GM12878 (cell line): Measurements from ENCODE around the gene DBNDD2. TPM values are rescaled to one million over a fixed set of nuclear protein-coding genes. Genes with fewer than 3 reads are reported as not detected.
A peak's percentile ranks its signal among the peaks of the same experiment; 100 is the strongest.

ENCODE experiments used
- ATAC-seq: fragments of 200-7000 bp; cut with Tn5 transposase; 3 replicates; pipeline ENCODE4 v1.9.1; 2020; ENCODE audit warnings: mild to moderate bottlenecking, moderate library complexity
- BruUV-seq: library from RNA; stranded (reverse); fragments of 400-500 nt; replicated peaks from 2 replicates; lab custom pipeline; 2021; lab: Mats Ljungman, UMichigan
- CTCF ChIA-PET: fragments of 300-600 bp; sonication (Branson Sonifier 250); formaldehyde crosslinking; extraction: SDS; loops from one replicate; lab custom pipeline; 2021; ENCODE audit warnings: inconsistent platforms; lab: Yijun Ruan, JAX
- POLR2A ChIA-PET: fragments of 350-600 bp; formaldehyde crosslinking; extraction: SDS; loops from one replicate; lab custom pipeline; 2021; ENCODE audit warnings: inconsistent platforms; lab: Charles Lee
- RAD21 ChIA-PET: fragments of 300-600 bp; sonication (Branson Sonifier 250); formaldehyde crosslinking; loops from one replicate; lab custom pipeline; 2023; ENCODE audit warnings: antibody characterized with exemption; ENCODE audit not compliant: unreplicated experiment; lab: Charles Lee
- SMC1A ChIA-PET: fragments of 300-600 bp; sonication (Branson Sonifier 250); formaldehyde crosslinking; loops from one replicate; lab custom pipeline; 2023; ENCODE audit not compliant: unreplicated experiment, uncharacterized antibody; lab: Charles Lee
- DNase-seq: peaks from one replicate; pipeline ENCODE4 v3.0.0-alpha.2; 2011; ENCODE audit warnings: low read depth, low spot score
- FAIRE-seq: peaks from 3 replicates; lab custom pipeline; 2011; peaks lifted over from hg19 to GRCh38; lab: Jason Lieb, UNC
- H2AFZ ChIP-seq: 2 replicates; pipeline ENCODE4 v1.6.0; 2011; ENCODE audit warnings: low read depth, low read length, control low read depth; ENCODE audit not compliant: control insufficient read depth
- H3K27ac ChIP-seq: 2 replicates; pipeline ENCODE4 v1.5.1; 2011; ENCODE audit warnings: control low read depth; ENCODE audit not compliant: control insufficient read depth, insufficient read depth
- H3K27me3 ChIP-seq, 2 experiments: replicated peaks in 1 of 2; 2 replicates each; pipeline versions ENCODE4 v1.6.0 to v1.6.1; 2011; ENCODE audit warnings: low read length in 1 of 2; ENCODE audit not compliant: control insufficient read depth in 2 of 2, insufficient read depth in 2 of 2
- H3K36me3 ChIP-seq, 2 experiments: 2 replicates each; pipeline ENCODE4 v1.5.1; 2011; ENCODE audit warnings: low read length in 1 of 2; ENCODE audit not compliant: control insufficient read depth in 2 of 2, insufficient read depth in 2 of 2
- H3K4me1 ChIP-seq: 2 replicates; pipeline ENCODE4 v1.6.1; 2011; ENCODE audit warnings: mild to moderate bottlenecking, low read length, moderate library complexity, mixed read lengths; ENCODE audit not compliant: control insufficient read depth, insufficient read depth
- H3K4me2 ChIP-seq: 2 replicates; pipeline ENCODE4 v1.6.0; 2011; ENCODE audit warnings: control low read depth; ENCODE audit not compliant: control insufficient read depth, insufficient read depth
- H3K4me3 ChIP-seq: fragments of 200-600 bp; sonication (generic); 2 replicates; pipeline ENCODE4 v1.5.1; 2016
- H3K79me2 ChIP-seq: 2 replicates; pipeline ENCODE4 v1.6.0; 2011; ENCODE audit warnings: low read length; ENCODE audit not compliant: control insufficient read depth, insufficient read depth
- H3K9ac ChIP-seq: 2 replicates; pipeline ENCODE4 v1.8.0; 2011; ENCODE audit warnings: low read length, control low read depth, mixed read lengths; ENCODE audit not compliant: control insufficient read depth, insufficient read depth
- H3K9me3 ChIP-seq: replicated peaks from 3 replicates; pipeline ENCODE4 v1.5.1; 2011; ENCODE audit warnings: mild to moderate bottlenecking, low read length; ENCODE audit not compliant: control insufficient read depth, insufficient read depth
- H4K20me1 ChIP-seq: 2 replicates; pipeline ENCODE4 v1.6.0; 2011; ENCODE audit not compliant: control insufficient read depth, insufficient read depth
- BHLHE40 ChIP-seq, 2 experiments: fragments of 450-650 bp in 1 of 2; IDR thresholded peaks; 2 replicates each; pipeline ENCODE4 v1.6.1; 2011 to 2017; ENCODE audit warnings: low read depth in 2 of 2, borderline replicate concordance in 1 of 2, improper control_type of control experiment in 1 of 2, low read length in 1 of 2, mild to moderate bottlenecking in 1 of 2
- CBFB ChIP-seq: IDR thresholded peaks from 2 replicates; pipeline ENCODE4 v1.6.1; 2016; ENCODE audit warnings: antibody characterized with exemption, low read depth
- CREM ChIP-seq: IDR thresholded peaks from 2 replicates; pipeline ENCODE4 v1.6.1; 2014; ENCODE audit warnings: antibody characterized with exemption, low read depth
- EP300 ChIP-seq, 2 experiments: fragments of 150-350 bp in 1 of 2; IDR thresholded peaks; 2 replicates each; pipeline ENCODE4 v1.6.1; 2011 to 2012; ENCODE audit warnings: low read depth in 2 of 2, low read length in 2 of 2, borderline replicate concordance in 1 of 2, improper control_type of control experiment in 1 of 2, inconsistent platforms in 1 of 2; ENCODE audit not compliant: control insufficient read depth in 1 of 2
- ETV6 ChIP-seq, 2 experiments: fragments of 450-650 bp in 1 of 2; IDR thresholded peaks in 1 of 2; conservative IDR thresholded peaks in 1 of 2; 2 replicates each; pipeline ENCODE4 v1.6.1; 2014; ENCODE audit warnings: antibody characterized with exemption in 1 of 2, borderline replicate concordance in 1 of 2, low read depth in 1 of 2, mild to moderate bottlenecking in 1 of 2, moderate library complexity in 1 of 2
- FOXK2 ChIP-seq: fragments of 450-650 bp; IDR thresholded peaks from 2 replicates; pipeline ENCODE4 v1.6.1; 2017; ENCODE audit warnings: mild to moderate bottlenecking, moderate library complexity
- HCFC1 ChIP-seq: fragments of 150-350 bp; IDR thresholded peaks from 2 replicates; pipeline ENCODE4 v1.6.1; 2014; ENCODE audit warnings: low read length
- JUNB ChIP-seq: IDR thresholded peaks from 2 replicates; pipeline ENCODE4 v1.6.1; 2016; ENCODE audit warnings: antibody characterized with exemption, mild to moderate bottlenecking
- KAT2A ChIP-seq: conservative IDR thresholded peaks from 2 replicates; pipeline ENCODE4 v1.6.1; 2011; ENCODE audit warnings: low read depth, low read length; ENCODE audit not compliant: control insufficient read depth
- NFYA ChIP-seq: IDR thresholded peaks from 2 replicates; pipeline ENCODE4 v1.6.1; 2011; ENCODE audit warnings: low read depth, mild to moderate bottlenecking, low read length, improper control_type of control experiment, borderline replicate concordance
- NFYB ChIP-seq: IDR thresholded peaks from 2 replicates; pipeline ENCODE4 v1.6.1; 2011; ENCODE audit warnings: low read depth, mild to moderate bottlenecking, low read length, improper control_type of control experiment, moderate library complexity; ENCODE audit not compliant: insufficient read depth
- NRF1 ChIP-seq: conservative IDR thresholded peaks from 2 replicates; pipeline ENCODE4 v1.6.1; 2011; ENCODE audit warnings: mild to moderate bottlenecking, low read depth, low read length, improper control_type of control experiment
- PAX5 ChIP-seq: IDR thresholded peaks from 2 replicates; pipeline ENCODE4 v1.6.1; 2011; ENCODE audit warnings: low read depth, low read length, borderline replicate concordance
- RAD21 ChIP-seq: IDR thresholded peaks from 2 replicates; pipeline ENCODE4 v1.6.1; 2011; ENCODE audit warnings: mild to moderate bottlenecking, low read depth, low read length, moderate library complexity; ENCODE audit not compliant: insufficient read depth
- RFX5 ChIP-seq: IDR thresholded peaks from 2 replicates; pipeline ENCODE4 v1.6.1; 2011; ENCODE audit warnings: low read depth, low read length, improper control_type of control experiment
- SKIL ChIP-seq: fragments of 450-650 bp; IDR thresholded peaks from 2 replicates; pipeline ENCODE4 v1.6.1; 2017; ENCODE audit warnings: mild to moderate bottlenecking, low read depth, inconsistent platforms; ENCODE audit not compliant: poor library complexity, severe bottlenecking
- SMAD1 ChIP-seq: fragments of 450-650 bp; IDR thresholded peaks from 2 replicates; pipeline ENCODE4 v1.6.1; 2018; ENCODE audit warnings: mild to moderate bottlenecking, low read depth; ENCODE audit not compliant: partially characterized antibody
- SPI1 ChIP-seq: IDR thresholded peaks from 2 replicates; pipeline ENCODE4 v1.6.1; 2011; ENCODE audit warnings: low read depth, mild to moderate bottlenecking, low read length, moderate library complexity, borderline replicate concordance; ENCODE audit not compliant: insufficient read depth
- TCF12 ChIP-seq: IDR thresholded peaks from 2 replicates; pipeline ENCODE4 v1.6.1; 2011; ENCODE audit warnings: low read depth, mild to moderate bottlenecking, low read length
- WGBS: methylation state at CpG from one replicate; pipeline ENCODE4 v1.1.6; 2016; ENCODE audit warnings: low lambda C conversion rate; ENCODE audit not compliant: insufficient replicate concordance, insufficient coverage; ENCODE audit errors: missing lambda C conversion rate; 5-methylcytosine and 5-hydroxymethylcytosine counted together
- in situ Hi-C: fragments of 300-500 bp; cut with MboI; formaldehyde crosslinking; loops from 9 replicates; pipeline ENCODE4 v1.14.3; 2018; ENCODE audit warnings: mixed read lengths
- intact Hi-C: fragments of 100-400 bp; cut with micrococcal nuclease; formaldehyde crosslinking; loops from one replicate; pipeline ENCODE4 v1.14.2; 2022; ENCODE audit not compliant: unreplicated experiment
- polyA plus RNA-seq, 11 experiments: library from polyadenylated mRNA; depleted of rRNA in 4 of 11; unstranded in 6 of 11; stranded (reverse) in 5 of 11; fragments of >200 nt; fragmentation: Nextera tagmentation in 4 of 11; fragmentation: Illumina TruSeq in 1 of 11; extraction: Ambion mirVana in 4 of 11; extraction: Trizol in 1 of 11; gene quantifications; 1 replicate in 1 of 11; 2 replicates in 10 of 11; pipeline versions ENCODE4 v1.2.1 to v1.2.3, GENCODE V29; 2011 to 2016; ENCODE audit warnings: inconsistent platforms in 2 of 11, missing spikeins in 2 of 11, low read depth in 1 of 11
- total RNA-seq, 4 experiments: library from RNA; depleted of rRNA in 3 of 4; stranded (reverse); fragments of >200 nt in 3 of 4; fragmentation: Illumina TruSeq in 1 of 4; extraction: Trizol in 1 of 4; gene quantifications; 2 replicates each; pipeline versions ENCODE4 v1.2.1 to v1.2.3, GENCODE V29; 2013 to 2021

Gene DBNDD2
- total and polyA plus RNA-seq, 10 of the 15 experiments (the other 5 are each of a cell fraction or from before 2014, with no cell fraction given): 0.17 to 5.7 (median 0.49) TPM; not detected in 1

GRCh38 chr20:45413479-45413878, 5.4 kb downstream of the DBNDD2 start (continued):
- TF ChIP-seq RAD21: no peak
- TF ChIP-seq SPI1: no peak
- TF ChIP-seq JUNB: no peak
- TF ChIP-seq SKIL: no peak

- intact Hi-C loops (loop anchor here (2.0 kb wide), 2 partner anchors 17 to 47 kb away; no protein-coding TSS in a partner anchor), in situ Hi-C loops (loop anchor here (5.0 kb wide), 1 partner anchor 49 kb away; no protein-coding TSS in a partner anchor)
- FAIRE-seq (peak; percentile 23), ATAC-seq (peak; percentile 83), DNase-seq (peak; percentile 51)
- ChIA-PET POLR2A (interaction anchor here (1.3 to 1.8 kb wide), 4 partner anchors 10 to 48 kb away, joined by 4 to 9 read pairs (median 6); no protein-coding TSS in a partner anchor), CTCF (interaction anchor here (0.7 to 8.5 kb wide), 11 partner anchors 9 to 125 kb away, joined by 3 to 86 read pairs (median 4); partner anchors contain the start of gene SYS1), RAD21 (interaction anchor here (0.9 to 1.9 kb wide), 7 partner anchors 12 to 355 kb away, joined by 3 to 10 read pairs (median 7); partner anchors contain the start of gene SYS1), SMC1A (interaction anchor here (1.0 to 2.4 kb wide), 10 partner anchors 14 to 114 kb away, joined by 3 to 19 read pairs (median 6); partner anchors contain the start of gene SYS1)
- no peaks in the 10 kb centered on the region for H3K9me3 ChIP-seq
- H2AFZ ChIP-seq: peak within 1 kb of the TSS; percentile 90
- under 1% methylated on average over 52 of the region's 52 CpGs for WGBS
- no peaks in the 10 kb centered on the region for H3K27me3 ChIP-seq
- peak within 1 kb of the TSS; percentile 97 for H3K4me3 ChIP-seq
- peak within 1 kb of the TSS; percentile 82 for H3K27ac ChIP-seq
- H3K4me2 ChIP-seq: peak within 1 kb of the TSS; percentile 90
- H3K9ac ChIP-seq: peak within 1 kb of the TSS; percentile 71
- H3K79me2 ChIP-seq: peaks cover 13% of the 10 kb centered on the region
- peaks cover 7 to 13% of the 10 kb centered on the region in 2 experiments for H3K36me3 ChIP-seq
- peaks cover 20% of the 10 kb centered on the region for H3K4me1 ChIP-seq
- H4K20me1 ChIP-seq: no peaks in the 10 kb centered on the region
- BruUV-seq: no TSS peak
- TF ChIP-seq TCF12 (peak; percentile 32; the same call in 1 of the 2 replicates), PAX5 (0 out of 2 replicates have a peak, but pooled peaks have one; percentile 29), RFX5 (peak; percentile 35; the same call in 1 of the 2 replicates), KAT2A (no peak), SMAD1 (peak; percentile 33), ETV6 (conservative IDR thresholded peaks at IDR 0.05 in 1 of 2, IDR thresholded peaks at IDR 0.05 in 1 of 2; ENCODE audit: borderline replicate concordance in 1 of 2, low read depth in 1 of 2) (peak in 1 of 2 experiments; percentile 83; a peak in 2 of 4 replicates), BHLHE40 (IDR thresholded peaks at IDR 0.05; ENCODE audit: borderline replicate concordance in 1 of 2, low read depth in 2 of 2, low read length in 1 of 2) (peak; percentile 39 to 46; a peak in 1 of 4 replicates), CREM (peak; percentile 87), NFYB (peak; percentile 89), EP300 (IDR thresholded peaks at IDR 0.05; ENCODE audit: borderline replicate concordance in 1 of 2, control insufficient read depth in 1 of 2, low read depth in 2 of 2, low read length in 2 of 2) (no peak), FOXK2 (0 out of 2 replicates have a peak, but pooled peaks have one; percentile 13), NRF1 (peak; percentile 65), NFYA (no peak), HCFC1 (peak; percentile 58), CBFB (peak; percentile 95)
These were observed 7.9 kb downstream of the DBNDD2 start, which contains the start of gene PIGT for GRCh38 chr20:45415822-45416637. Gene PIGT, plus strand, starts transcription at chr20:45416141. Its CDS starts 16 bp downstream, at chr20:45416157.
